Activated T-cell treated with anti-CD3 and anti-CD28 coated beads, Interleukin-2, amount 50 U/mL, for 72 hours (primary cell): ENCODE measurements around the gene PERCC1. TPM values are rescaled to one million over a fixed set of nuclear protein-coding genes. Genes with fewer than 3 reads are reported as not detected.

Experiments
- ATAC-seq, 2 donors: fragments of 150-1000 bp; cut with Tn5 transposase; replicated peaks in 1 of 2; 2 replicates each; pipeline ENCODE4 v1.10.0; 2021; ENCODE audit warnings: moderate library complexity in 2 of 2, mild to moderate bottlenecking in 1 of 2
- DNase-seq, 2 donors: peaks; one replicate each; pipeline ENCODE4 v3.0.0; 2021 to 2022; ENCODE audit warnings: mixed read lengths in 1 of 2
- H3K27ac Mint-ChIP-seq: one replicate; pipeline ENCODE4 v1.8.0; 2022; ENCODE audit warnings: mild to moderate bottlenecking, moderate library complexity, mixed read lengths
- H3K27me3 Mint-ChIP-seq: one replicate; pipeline ENCODE4 v1.8.0; 2022; ENCODE audit warnings: low read depth, mixed read lengths
- H3K36me3 Mint-ChIP-seq, 2 donors: one replicate each; pipeline ENCODE4 v1.8.0; 2022; ENCODE audit warnings: mixed read lengths in 2 of 2, mild to moderate bottlenecking in 1 of 2; ENCODE audit not compliant: insufficient read depth in 2 of 2
- H3K4me1 Mint-ChIP-seq: one replicate; pipeline ENCODE4 v1.8.0; 2022; ENCODE audit warnings: low read depth, mixed read lengths
- H3K4me3 Mint-ChIP-seq, 2 donors: one replicate each; pipeline ENCODE4 v1.8.0; 2022; ENCODE audit warnings: mild to moderate bottlenecking in 2 of 2, mixed read lengths in 2 of 2, moderate library complexity in 2 of 2
- H3K9me3 Mint-ChIP-seq, 2 donors: one replicate each; pipeline ENCODE4 v1.8.0; 2022; ENCODE audit warnings: mixed read lengths in 2 of 2
- total RNA-seq, 2 donors: library from RNA; stranded (reverse); gene quantifications; one replicate each; pipeline ENCODE4 v1.2.3, GENCODE V29; 2022

The PERCC1 gene
- total RNA-seq, 2 donors from 2014 or later: 0.81 TPM; not detected in 1

GRCh38 chr16:1452530-1452929 is 21.7 kb downstream of the PERCC1 start:
- no peaks in the 10 kb centered on the region for H3K27me3 Mint-ChIP-seq
- ATAC-seq (no peak), DNase-seq (no peak)
- H3K36me3 Mint-ChIP-seq: no peaks in the 10 kb centered on the region
- H3K4me3 Mint-ChIP-seq: no peak overlapping the region
- H3K4me1 Mint-ChIP-seq: no peaks in the 10 kb centered on the region
- H3K9me3 Mint-ChIP-seq: no peaks in the 10 kb centered on the region
- H3K27ac Mint-ChIP-seq: no peak overlapping the region

- no peaks in the 10 kb centered on the region for H3K27me3 Mint-ChIP-seq
- no peaks in the 10 kb centered on the region for H3K4me1 Mint-ChIP-seq
- H3K9me3 Mint-ChIP-seq: no peaks in the 10 kb centered on the region
- no peak overlapping the region for H3K27ac Mint-ChIP-seq
- ATAC-seq: no peak
- no peak overlapping the region for H3K4me3 Mint-ChIP-seq
- H3K36me3 Mint-ChIP-seq: no peaks in the 10 kb centered on the region
- no peak for DNase-seq
Measured at GRCh38 chr16:1453316-1453715, 22.4 kb downstream of the PERCC1 start.

- Mint-ChIP-seq H3K4me3 (no peak overlapping the region), H3K9me3 (no peaks in the 10 kb centered on the region), H3K4me1 (peaks cover 7% of the 10 kb centered on the region), H3K36me3 (no peaks in the 10 kb centered on the region), H3K27ac (no peak overlapping the region), H3K27me3 (no peaks in the 10 kb centered on the region)
- DNase-seq (no peak), ATAC-seq (no peak)
Measured at GRCh38 chr16:1454561-1454960, 23.7 kb downstream of the PERCC1 start.

DNA sequence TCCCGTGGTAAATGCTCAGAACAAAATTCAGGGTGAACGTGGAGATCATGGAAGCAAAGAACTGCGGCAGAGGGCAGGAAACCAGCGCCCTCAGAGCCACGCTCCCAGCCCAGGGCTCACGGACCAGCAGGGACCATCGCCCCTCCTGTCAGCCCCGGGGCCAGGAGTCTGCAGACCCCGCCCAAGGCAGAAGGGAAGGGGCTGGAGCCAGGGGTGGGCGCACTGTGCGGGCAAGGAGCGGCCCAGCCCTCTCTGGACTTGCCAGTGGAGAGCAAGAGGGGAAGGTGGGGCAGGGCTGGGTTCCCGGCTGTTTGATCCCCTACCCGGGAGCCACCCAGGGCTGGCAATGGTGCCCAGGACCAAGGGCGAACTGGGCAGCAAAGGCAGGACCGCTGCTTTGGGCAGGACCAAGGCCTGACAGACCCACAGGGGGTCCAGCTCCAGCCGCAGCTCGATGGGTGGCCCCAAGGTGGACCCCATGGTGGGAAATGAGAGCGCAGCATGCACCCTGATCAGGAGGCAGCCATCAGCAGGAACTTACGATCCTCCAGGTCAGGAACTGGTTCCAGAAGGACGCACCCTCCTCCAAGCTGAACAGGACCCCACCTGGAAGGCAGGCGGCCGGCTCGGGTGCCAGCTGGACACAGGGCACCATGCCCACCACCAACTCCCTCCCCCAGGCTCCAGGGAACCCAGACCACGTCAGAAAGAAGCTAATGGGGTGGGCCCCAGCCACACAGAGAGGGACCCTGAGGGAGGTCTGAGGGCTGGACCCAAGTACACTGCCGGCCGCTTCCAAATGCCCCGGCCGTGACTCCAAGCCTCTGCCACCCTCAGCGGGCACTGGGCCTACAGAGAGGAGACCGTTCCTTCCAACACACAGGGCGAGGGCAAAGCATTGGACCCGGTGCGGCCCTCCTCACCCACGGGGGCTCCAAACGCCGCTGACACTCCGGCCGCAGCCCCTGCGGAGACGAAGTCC is 24.6 kb downstream of the PERCC1 start:
- ATAC-seq (no peak), DNase-seq (no peak)
- H3K27me3 Mint-ChIP-seq: no peaks in the 10 kb centered on the region
- H3K4me1 Mint-ChIP-seq: peaks cover 7% of the 10 kb centered on the region
- no peak overlapping the region for H3K4me3 Mint-ChIP-seq
- no peak overlapping the region for H3K27ac Mint-ChIP-seq
- H3K9me3 Mint-ChIP-seq: no peaks in the 10 kb centered on the region
- H3K36me3 Mint-ChIP-seq: no peaks in the 10 kb centered on the region

DNA sequence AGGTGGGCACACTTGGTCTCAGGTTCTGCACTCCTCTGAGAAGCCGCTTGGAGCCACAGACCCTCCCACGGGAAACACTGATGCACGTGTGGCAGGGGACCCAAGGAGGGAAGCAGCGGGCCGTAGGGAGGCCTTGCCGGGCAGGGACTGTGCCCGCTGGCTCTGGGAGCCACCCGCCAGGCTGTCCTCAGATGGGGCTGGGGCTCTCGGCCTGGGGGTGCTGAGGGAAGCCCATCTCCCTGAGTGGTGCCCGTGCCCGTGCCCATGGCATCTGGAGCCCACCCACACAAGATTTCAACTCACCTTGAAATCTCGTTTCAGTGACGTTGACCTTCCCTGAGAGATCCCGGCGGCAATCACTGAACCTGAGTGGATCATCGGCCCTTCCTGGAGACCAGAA is 26.1 kb downstream of the PERCC1 start:
- H3K4me3 Mint-ChIP-seq: no peak overlapping the region
- H3K9me3 Mint-ChIP-seq: no peaks in the 10 kb centered on the region
- H3K4me1 Mint-ChIP-seq: peaks cover 7% of the 10 kb centered on the region
- H3K27me3 Mint-ChIP-seq: no peaks in the 10 kb centered on the region
- DNase-seq: no peak
- H3K36me3 Mint-ChIP-seq: no peaks in the 10 kb centered on the region
- H3K27ac Mint-ChIP-seq: no peak overlapping the region
- no peak for ATAC-seq

GRCh38 chr16:1457489-1458245 is 26.8 kb downstream of the PERCC1 start:
- Mint-ChIP-seq H3K27ac (no peak overlapping the region), H3K27me3 (no peaks in the 10 kb centered on the region)

DNA sequence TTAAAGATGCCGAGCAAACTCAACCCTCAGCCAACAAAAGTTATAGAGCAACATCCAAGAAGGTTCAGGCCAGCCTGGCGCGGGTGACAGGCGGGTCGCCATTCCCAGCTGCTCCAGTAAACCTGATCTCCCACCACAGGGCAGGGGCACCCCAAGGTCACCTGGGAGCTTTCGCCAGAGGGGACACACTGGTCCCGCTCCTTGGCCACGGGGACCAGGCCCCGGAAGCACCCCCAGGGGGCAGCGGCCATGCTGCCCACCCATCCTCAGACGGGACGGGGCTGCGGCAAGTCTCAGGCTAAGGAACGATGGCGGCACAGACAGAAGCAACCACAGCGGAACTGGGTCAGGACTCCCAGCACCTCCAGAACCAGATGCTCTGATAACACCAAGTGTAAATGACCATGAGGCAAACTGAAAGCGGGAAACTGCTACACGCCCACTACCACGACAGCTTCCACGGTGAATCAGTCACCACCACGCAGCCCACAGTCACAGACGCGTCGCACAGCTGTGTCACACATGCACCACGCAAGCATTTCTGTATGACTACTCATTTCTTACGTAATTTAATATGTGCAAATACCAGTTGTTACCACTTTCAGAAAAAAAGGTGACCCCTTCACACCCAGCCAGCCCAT is 27.6 kb downstream of the PERCC1 start:
- Mint-ChIP-seq H3K36me3 (no peaks in the 10 kb centered on the region), H3K4me3 (no peak overlapping the region), H3K27ac (no peak overlapping the region), H3K27me3 (no peaks in the 10 kb centered on the region), H3K9me3 (no peaks in the 10 kb centered on the region), H3K4me1 (peaks cover 7% of the 10 kb centered on the region)
- ATAC-seq: peak; percentile 87 to 88
- DNase-seq: peak; percentile 36 to 64

More at GRCh38 chr16:1457489-1458245, 26.8 kb downstream of the PERCC1 start:
- peaks cover 7% of the 10 kb centered on the region for H3K4me1 Mint-ChIP-seq
- H3K36me3 Mint-ChIP-seq: no peaks in the 10 kb centered on the region
- no peaks in the 10 kb centered on the region for H3K9me3 Mint-ChIP-seq
- DNase-seq: no peak
- H3K4me3 Mint-ChIP-seq: no peak overlapping the region
- no peak for ATAC-seq

GRCh38 chr16:1458977-1459341 is 28.1 kb downstream of the PERCC1 start:
- H3K4me3 Mint-ChIP-seq: no peak overlapping the region
- H3K36me3 Mint-ChIP-seq: no peaks in the 10 kb centered on the region
- no peaks in the 10 kb centered on the region for H3K27me3 Mint-ChIP-seq
- peak in 1 of 2 donors; percentile 20 for ATAC-seq
- H3K4me1 Mint-ChIP-seq: peaks cover 7% of the 10 kb centered on the region
- no peaks in the 10 kb centered on the region for H3K9me3 Mint-ChIP-seq
- H3K27ac Mint-ChIP-seq: no peak overlapping the region
- DNase-seq: no peak

DNA sequence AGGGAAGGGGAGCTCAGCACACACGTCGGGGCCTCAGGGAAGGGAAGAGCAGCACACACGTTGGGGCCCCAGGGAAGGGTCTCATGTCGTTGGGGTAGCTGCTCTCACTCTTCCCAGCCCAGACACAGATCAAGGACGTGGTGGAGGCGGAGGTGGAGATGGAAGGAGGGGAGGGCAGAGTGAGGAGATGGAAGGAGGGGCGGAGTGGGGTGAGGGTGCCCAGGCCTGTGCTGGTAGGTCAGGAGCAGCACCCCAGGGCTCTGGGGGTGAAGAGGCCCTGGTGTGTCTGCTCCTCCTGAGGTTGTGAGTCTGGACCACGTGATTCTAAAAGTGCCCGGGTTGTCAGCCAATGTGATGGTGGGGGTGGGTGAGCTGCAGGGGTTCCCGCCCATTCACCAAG is 29.1 kb downstream of the PERCC1 start:
- no peak overlapping the region for H3K4me3 Mint-ChIP-seq
- H3K36me3 Mint-ChIP-seq: no peaks in the 10 kb centered on the region
- ATAC-seq (no peak), DNase-seq (no peak)
- H3K27me3 Mint-ChIP-seq: no peaks in the 10 kb centered on the region
- peaks cover 7% of the 10 kb centered on the region for H3K4me1 Mint-ChIP-seq
- no peaks in the 10 kb centered on the region for H3K9me3 Mint-ChIP-seq
- H3K27ac Mint-ChIP-seq: no peak overlapping the region

- Mint-ChIP-seq H3K27ac (no peak overlapping the region), H3K4me3 (no peak overlapping the region), H3K4me1 (peaks cover 7% of the 10 kb centered on the region), H3K9me3 (no peaks in the 10 kb centered on the region), H3K36me3 (no peaks in the 10 kb centered on the region), H3K27me3 (no peaks in the 10 kb centered on the region)
- ATAC-seq: no peak
- no peak for DNase-seq
Measured at GRCh38 chr16:1460602-1461138, 29.8 kb downstream of the PERCC1 start.

GRCh38 chr16:1461146-1461545 is 30.3 kb downstream of the PERCC1 start:
- ATAC-seq: no peak

DNA sequence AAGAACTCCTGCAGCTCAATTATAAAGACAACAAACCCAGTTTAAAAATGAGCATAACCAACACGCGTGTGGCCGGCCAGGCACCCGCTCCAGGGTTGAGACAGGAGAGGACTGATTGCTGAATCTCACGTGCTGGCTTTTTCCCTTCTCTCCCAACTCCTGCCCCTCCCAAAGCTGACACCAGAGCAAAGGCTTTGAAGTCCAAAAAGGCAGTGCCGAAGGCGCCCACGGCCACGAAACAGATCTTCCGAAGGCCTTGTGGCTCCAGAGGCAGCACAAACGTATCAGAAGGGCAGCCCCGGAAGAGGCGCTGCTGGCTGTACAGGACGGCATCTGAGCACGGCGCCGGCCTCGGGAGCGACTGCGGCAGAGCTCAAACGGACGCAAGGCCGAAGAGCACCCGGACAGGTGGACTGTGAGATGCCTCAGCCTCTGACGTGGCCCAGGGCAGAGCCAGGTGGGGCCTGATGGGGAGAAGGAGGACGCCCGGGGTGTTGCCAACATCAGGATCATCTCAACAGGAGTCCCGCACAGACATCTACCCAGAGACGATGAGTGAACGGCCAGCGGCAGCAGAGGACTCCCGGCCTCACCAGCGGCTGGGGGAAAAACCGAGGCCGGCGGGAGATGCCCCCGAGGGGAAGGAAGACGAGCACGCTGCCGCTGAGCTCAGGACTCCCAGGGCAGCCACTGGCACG is 33.5 kb downstream of the PERCC1 start:
- no peak overlapping the region for H3K27ac Mint-ChIP-seq
- DNase-seq: no peak
- no peak for ATAC-seq
- no peaks in the 10 kb centered on the region for H3K36me3 Mint-ChIP-seq
- no peaks in the 10 kb centered on the region for H3K9me3 Mint-ChIP-seq
- H3K27me3 Mint-ChIP-seq: no peaks in the 10 kb centered on the region
- no peak overlapping the region for H3K4me3 Mint-ChIP-seq
- peaks cover 2% of the 10 kb centered on the region for H3K4me1 Mint-ChIP-seq

More at GRCh38 chr16:1461146-1461545, 30.3 kb downstream of the PERCC1 start:
- Mint-ChIP-seq H3K4me3 (no peak overlapping the region), H3K27me3 (no peaks in the 10 kb centered on the region), H3K27ac (no peak overlapping the region), H3K4me1 (peaks cover 7% of the 10 kb centered on the region), H3K9me3 (no peaks in the 10 kb centered on the region), H3K36me3 (no peaks in the 10 kb centered on the region)
- DNase-seq: no peak
